K562 (cell line): ENCODE data around the gene CABP4. TPM values are rescaled to one million over a fixed set of nuclear protein-coding genes. Genes with fewer than 3 reads are reported as not detected.
A peak's percentile ranks its signal among the peaks of the same experiment; 100 is the strongest.

Experiments used
- ATAC-seq: fragments of 200-7000 bp; cut with Tn5 transposase; 3 replicates; pipeline ENCODE4 v1.9.1; 2020; ENCODE audit warnings: moderate library complexity
- BruUV-seq: library from RNA; stranded (reverse); fragments of 400-500 nt; replicated peaks from 2 replicates; lab custom pipeline; 2021; lab: Mats Ljungman, UMichigan
- CTCF ChIA-PET: fragments of 300-600 bp; formaldehyde crosslinking; extraction: SDS; loops from one replicate; lab custom pipeline; 2021; ENCODE audit warnings: low intra/inter-chr PET ratio; lab: Yijun Ruan, JAX
- POLR2A ChIA-PET: fragments of 300-600, 350-650 bp; sonication (Branson Sonifier 250); formaldehyde crosslinking; extraction: SDS; loops from one replicate; lab custom pipeline; 2021; ENCODE audit warnings: antibody characterized with exemption, inconsistent platforms; lab: Yijun Ruan, JAX
- DNase-seq, 4 experiments: peaks; one replicate each; pipeline versions ENCODE4 v3.0.0 to v3.0.0-alpha.2; 2011 to 2018; ENCODE audit warnings: low spot score in 3 of 4, mixed read lengths in 3 of 4; ENCODE audit errors: extremely low read depth in 1 of 4
- FAIRE-seq: peaks from 2 replicates; lab custom pipeline; 2011; peaks lifted over from hg19 to GRCh38; lab: Jason Lieb, UNC
- H2AFZ ChIP-seq: 2 replicates; pipeline ENCODE4 v1.6.0; 2011; ENCODE audit warnings: low read depth, low read length, control low read depth, inconsistent platforms
- H3K27ac ChIP-seq: fragments of 200-600 bp; 3 replicates; pipeline ENCODE4 v1.8.0; 2011; ENCODE audit warnings: low read depth, mild to moderate bottlenecking, control low read depth, inconsistent platforms, low read length, moderate library complexity, mixed read lengths; ENCODE audit errors: extremely low read depth
- H3K27me3 ChIP-seq, 2 experiments: fragments of 300-600 bp in 1 of 2; 2 replicates in 1 of 2; 3 replicates in 1 of 2; pipeline versions ENCODE4 v1.6.0 to v1.8.0; 2011; ENCODE audit warnings: inconsistent platforms in 2 of 2, low read length in 2 of 2, mild to moderate bottlenecking in 1 of 2, mixed read lengths in 1 of 2, moderate library complexity in 1 of 2; ENCODE audit not compliant: control insufficient read depth in 2 of 2, insufficient read depth in 2 of 2
- H3K36me3 ChIP-seq: fragments of 300-600 bp; 3 replicates; pipeline ENCODE4 v1.8.0; 2011; ENCODE audit warnings: mild to moderate bottlenecking, low read length, inconsistent platforms; ENCODE audit not compliant: control insufficient read depth, insufficient read depth
- H3K4me1 ChIP-seq, 2 experiments: fragments of 200-600 bp in 1 of 2; replicated peaks in 1 of 2; 2 replicates in 1 of 2; 3 replicates in 1 of 2; pipeline versions ENCODE4 v1.5.1 to v1.8.0; 2011; ENCODE audit warnings: inconsistent platforms in 2 of 2, low read length in 2 of 2, mild to moderate bottlenecking in 1 of 2, mixed read lengths in 1 of 2, moderate library complexity in 1 of 2; ENCODE audit not compliant: control insufficient read depth in 2 of 2, insufficient read depth in 2 of 2
- H3K4me2 ChIP-seq: 2 replicates; pipeline ENCODE4 v1.6.1; 2011; ENCODE audit warnings: low read length, control low read depth, inconsistent platforms, mixed read lengths; ENCODE audit not compliant: insufficient read depth
- H3K4me3 ChIP-seq: fragments of 200-600 bp; sonication (generic), shearing (Covaris generic); 2 replicates; pipeline ENCODE4 v1.5.1; 2016; ENCODE audit warnings: control low read depth, inconsistent platforms
- H3K79me2 ChIP-seq: fragments of 200-600 bp; 3 replicates; pipeline ENCODE4 v1.8.0; 2011; ENCODE audit warnings: low read length, inconsistent platforms; ENCODE audit not compliant: control insufficient read depth, insufficient read depth
- H3K9ac ChIP-seq, 2 experiments: 2 replicates each; pipeline versions ENCODE4 v1.6.0 to v1.6.1; 2011; ENCODE audit warnings: low read depth in 2 of 2, low read length in 2 of 2, control low read depth in 1 of 2, inconsistent platforms in 1 of 2, mild to moderate bottlenecking in 1 of 2, mixed read lengths in 1 of 2; ENCODE audit not compliant: insufficient read depth in 1 of 2
- H3K9me1 ChIP-seq: one replicate; pipeline ENCODE4 v1.6.0; 2011; ENCODE audit warnings: inconsistent platforms, mild to moderate bottlenecking, low read length, moderate library complexity; ENCODE audit not compliant: control insufficient read depth, insufficient read depth
- H3K9me3 ChIP-seq: replicated peaks from 2 replicates; pipeline ENCODE4 v1.5.1; 2011; ENCODE audit warnings: low read depth, low read length, inconsistent platforms; ENCODE audit not compliant: control insufficient read depth, insufficient read depth
- H4K20me1 ChIP-seq: replicated peaks from 2 replicates; pipeline ENCODE4 v1.6.1; 2011; ENCODE audit warnings: low read length, inconsistent platforms, mixed read lengths; ENCODE audit not compliant: control insufficient read depth, insufficient read depth
- BRF2 ChIP-seq: IDR thresholded peaks from 3 replicates; pipeline ENCODE4 v1.6.1; 2011; ENCODE audit warnings: borderline replicate concordance, mild to moderate bottlenecking; ENCODE audit not compliant: insufficient read length, insufficient read depth
- FOXK2 ChIP-seq, 2 experiments: fragments of 450-650 bp; IDR thresholded peaks in 1 of 2; conservative IDR thresholded peaks in 1 of 2; 2 replicates each; pipeline ENCODE4 v1.6.1; 2016; ENCODE audit warnings: low read depth in 2 of 2, mild to moderate bottlenecking in 1 of 2
- HEY1 ChIP-seq: fragments of 250-450 bp; sonication (Bioruptor Pico); IDR thresholded peaks from 2 replicates; pipeline ENCODE4 v1.5.0; 2020; ENCODE audit warnings: mild to moderate bottlenecking, moderate library complexity, borderline replicate concordance
- NCOA6 ChIP-seq: fragments of 450-650 bp; IDR thresholded peaks from 2 replicates; pipeline ENCODE4 v1.6.1; 2017; ENCODE audit warnings: mild to moderate bottlenecking
- NFATC3 ChIP-seq: fragments of 450-650 bp; IDR thresholded peaks from 2 replicates; pipeline ENCODE4 v1.6.1; 2017; ENCODE audit warnings: mild to moderate bottlenecking
- PHF21A ChIP-seq: fragments of 450-650 bp; IDR thresholded peaks from 2 replicates; pipeline ENCODE4 v1.6.1; 2017; ENCODE audit warnings: low read depth, borderline replicate concordance
- POLR2B ChIP-seq: fragments of 450-650 bp; IDR thresholded peaks from 2 replicates; pipeline ENCODE4 v1.6.1; 2018; ENCODE audit warnings: low read depth; ENCODE audit not compliant: partially characterized antibody
- POLR2H ChIP-seq: IDR thresholded peaks from 2 replicates; pipeline ENCODE4 v1.6.1; 2016; ENCODE audit warnings: missing genetic modification characterization, low read depth, mild to moderate bottlenecking, control low read depth, missing compliant biosample characterization, moderate library complexity
- THRAP3 ChIP-seq: fragments of 450-650 bp; IDR thresholded peaks from 2 replicates; pipeline ENCODE4 v1.6.1; 2016; ENCODE audit warnings: mild to moderate bottlenecking, inconsistent platforms, borderline replicate concordance
- WGBS: fragments of 100-300 bp; shearing (Covaris generic); methylation state at CpG from one replicate; pipeline ENCODE4 v1.1.6; 2016; ENCODE audit warnings: low coverage, mixed read lengths; ENCODE audit not compliant: insufficient coverage; ENCODE audit errors: missing lambda C conversion rate; 5-methylcytosine and 5-hydroxymethylcytosine counted together
- in situ Hi-C: fragments of 300-500 bp; cut with MboI; formaldehyde crosslinking; loops from 4 replicates; pipeline ENCODE4 v1.15.0; 2018; ENCODE audit warnings: inconsistent platforms, mixed read lengths
- intact Hi-C: fragments of 100-400 bp; cut with micrococcal nuclease; formaldehyde crosslinking; loops from 2 replicates; pipeline ENCODE4 v1.14.2; 2022
- polyA plus RNA-seq, 8 experiments: library from polyadenylated mRNA; depleted of rRNA in 4 of 8; stranded (reverse) in 5 of 8; unstranded in 3 of 8; fragments of >200 nt; fragmentation: Nextera tagmentation in 2 of 8; fragmentation: Illumina TruSeq in 1 of 8; extraction: Ambion mirVana in 2 of 8; extraction: Trizol in 1 of 8; gene quantifications; 2 replicates each; pipeline versions ENCODE4 v1.2.1 to v1.2.3, GENCODE V29; 2011 to 2014; ENCODE audit warnings: inconsistent platforms in 1 of 8, missing spikeins in 1 of 8
- total RNA-seq, 7 experiments: library from RNA; depleted of rRNA in 6 of 7; stranded (reverse); fragments of >200 nt in 6 of 7; fragmentation: Illumina TruSeq in 2 of 7; extraction: Trizol in 2 of 7; gene quantifications; 2 replicates each; pipeline versions ENCODE4 v1.2.1 to v1.2.3, GENCODE V29; 2011 to 2021; ENCODE audit warnings: low replicate concordance in 1 of 7

Gene CABP4
- total and polyA plus RNA-seq, 9 of the 15 experiments (the other 6 are each of a cell fraction or from before 2014, with no cell fraction given) = 0.11 TPM; not detected in 8

- peaks cover 4% of the 10 kb centered on the region for H3K9me1 ChIP-seq
- H3K79me2 ChIP-seq = peaks cover 10% of the 10 kb centered on the region
- no peak overlapping the region for H3K27ac ChIP-seq
- DNase-seq (no peak), FAIRE-seq (no peak), ATAC-seq (no peak)
- intact Hi-C loops (loop anchor here (5.0 kb wide), 1 partner anchor 44 kb away; the partner anchor contains the start of gene TMEM134), in situ Hi-C loops (no loop called here)
- ChIA-PET CTCF (no interaction called here), POLR2A (interaction anchor here (0.6 to 2.0 kb wide), 5 partner anchors 11 to 54 kb away, joined by 3 to 9 read pairs (median 4); partner anchors contain the start of gene PPP1CA)
- no peaks in the 10 kb centered on the region for H4K20me1 ChIP-seq
- H3K27me3 ChIP-seq = no peaks in the 10 kb centered on the region
- no peaks in the 10 kb centered on the region for H3K9me3 ChIP-seq
- no peak overlapping the region for H3K4me3 ChIP-seq
- no peak overlapping the region for H2AFZ ChIP-seq
- 91% methylated on average over 12 of the region's 13 CpGs for WGBS
- peak overlapping the region in 1 of 2 experiments; percentile 82; a peak in 2 of 4 replicates for H3K9ac ChIP-seq
- H3K36me3 ChIP-seq = no peaks in the 10 kb centered on the region
- no peak overlapping the region for H3K4me2 ChIP-seq
- peaks cover 10 to 61% of the 10 kb centered on the region in 2 experiments for H3K4me1 ChIP-seq
- no TSS peak for BruUV-seq
- TF ChIP-seq POLR2H (tag) = no peak
- TF ChIP-seq NFATC3 = no peak
- TF ChIP-seq POLR2B = no peak
- TF ChIP-seq PHF21A = no peak
- TF ChIP-seq HEY1 (CRISPR knock-in tag) = no peak
- no peak for TF ChIP-seq THRAP3
- TF ChIP-seq FOXK2 (conservative IDR thresholded peaks at IDR 0.05 in 1 of 2, IDR thresholded peaks at IDR 0.05 in 1 of 2; ENCODE audit: low read depth in 2 of 2) = no peak
- no peak for TF ChIP-seq BRF2
- TF ChIP-seq NCOA6 = no peak
- TF ChIP-seq, all 486 proteins: peak for 0
These were observed 31.7 kb upstream of the CABP4 start for GRCh38 chr11:67423466-67423865.
